Neuronal stem cell (in vitro differentiated cells): ENCODE data around the gene TPST2.

Experiments
- DNase-seq: peaks from one replicate; pipeline ENCODE4 v3.0.0-alpha.2; 2013; ENCODE audit warnings: low spot score
- H2AFZ ChIP-seq: one replicate; pipeline ENCODE4 v1.6.1; 2013; ENCODE audit warnings: mild to moderate bottlenecking, low read length, inconsistent platforms
- H2AK5ac ChIP-seq: 2 replicates; pipeline ENCODE4 v1.6.1; 2013; ENCODE audit warnings: low read depth, mild to moderate bottlenecking, inconsistent platforms, low read length, moderate library complexity, mixed read lengths
- H2BK120ac ChIP-seq: 2 replicates; pipeline ENCODE4 v1.6.1; 2013; ENCODE audit warnings: low read depth, mild to moderate bottlenecking, inconsistent platforms, low read length, moderate library complexity, mixed read lengths
- H2BK12ac ChIP-seq: one replicate; pipeline ENCODE4 v1.6.1; 2013; ENCODE audit warnings: low read length, inconsistent platforms
- H2BK15ac ChIP-seq: 2 replicates; pipeline ENCODE4 v1.6.1; 2013; ENCODE audit warnings: mild to moderate bottlenecking, low read length, inconsistent platforms, mixed read lengths
- H2BK5ac ChIP-seq: one replicate; pipeline ENCODE4 v1.6.1; 2013; ENCODE audit warnings: inconsistent platforms, mild to moderate bottlenecking, low read length, moderate library complexity
- H3K14ac ChIP-seq: one replicate; pipeline ENCODE4 v1.6.1; 2013; ENCODE audit warnings: low read length, inconsistent platforms
- H3K18ac ChIP-seq: 2 replicates; pipeline ENCODE4 v1.6.1; 2013; ENCODE audit warnings: low read length, inconsistent platforms
- H3K23ac ChIP-seq: 2 replicates; pipeline ENCODE4 v1.6.1; 2013; ENCODE audit warnings: low read depth, mild to moderate bottlenecking, mixed read lengths, low read length, inconsistent platforms; ENCODE audit not compliant: poor library complexity
- H3K27ac ChIP-seq: replicated peaks from 3 replicates; pipeline ENCODE4 v1.5.1; 2013; ENCODE audit warnings: low read length, inconsistent platforms
- H3K27me3 ChIP-seq, 3 experiments: 2 replicates each; pipeline ENCODE4 v1.6.1; 2013; ENCODE audit warnings: low read length in 3 of 3, mild to moderate bottlenecking in 2 of 3, inconsistent platforms in 1 of 3, low read depth in 1 of 3, mixed read lengths in 1 of 3, moderate library complexity in 1 of 3; ENCODE audit not compliant: control insufficient read depth in 3 of 3, insufficient read depth in 3 of 3
- H3K36me3 ChIP-seq, 2 donors: replicated peaks in 1 of 2; 2 replicates each; pipeline ENCODE4 v1.6.1; 2013; ENCODE audit warnings: low read length in 2 of 2; ENCODE audit not compliant: control insufficient read depth in 2 of 2, insufficient read depth in 2 of 2
- H3K4ac ChIP-seq: 2 replicates; pipeline ENCODE4 v1.6.1; 2013; ENCODE audit warnings: inconsistent platforms, mild to moderate bottlenecking, low read length, moderate library complexity
- H3K4me1 ChIP-seq, 2 donors: 1 replicate in 1 of 2; 2 replicates in 1 of 2; pipeline ENCODE4 v1.6.1; 2013; ENCODE audit warnings: low read length in 2 of 2, low read depth in 1 of 2; ENCODE audit not compliant: control insufficient read depth in 2 of 2, insufficient read depth in 1 of 2
- H3K4me2 ChIP-seq: one replicate; pipeline ENCODE4 v1.6.1; 2013; ENCODE audit warnings: mild to moderate bottlenecking, low read length, inconsistent platforms; ENCODE audit not compliant: insufficient read depth, poor library complexity, severe bottlenecking
- H3K4me3 ChIP-seq, 2 donors: 2 replicates each; pipeline ENCODE4 v1.5.1; 2013; ENCODE audit warnings: low read length in 2 of 2, mild to moderate bottlenecking in 2 of 2, inconsistent platforms in 1 of 2, moderate library complexity in 1 of 2
- H3K79me1 ChIP-seq: one replicate; pipeline ENCODE4 v1.6.1; 2013; ENCODE audit warnings: low read depth, mild to moderate bottlenecking, inconsistent platforms, low read length, moderate library complexity
- H3K9ac ChIP-seq: one replicate; pipeline ENCODE4 v1.6.1; 2013; ENCODE audit warnings: mild to moderate bottlenecking, low read depth, low read length, inconsistent platforms; ENCODE audit not compliant: poor library complexity
- H3K9me3 ChIP-seq, 2 donors: replicated peaks in 1 of 2; 2 replicates each; pipeline versions ENCODE3 to v1.6.1; 2013; ENCODE audit warnings: low read length in 2 of 2, mild to moderate bottlenecking in 2 of 2, inconsistent platforms in 1 of 2, low read depth in 1 of 2, mixed read lengths in 1 of 2, moderate library complexity in 1 of 2; ENCODE audit not compliant: control insufficient read depth in 2 of 2, insufficient read depth in 1 of 2
- H4K8ac ChIP-seq: one replicate; pipeline ENCODE4 v1.6.1; 2013; ENCODE audit warnings: low read depth, mild to moderate bottlenecking, inconsistent platforms, low read length, moderate library complexity
- H4K91ac ChIP-seq: one replicate; pipeline ENCODE4 v1.6.1; 2013; ENCODE audit warnings: low read length, low read depth, mild to moderate bottlenecking, inconsistent platforms; ENCODE audit not compliant: poor library complexity
- WGBS, 2 donors: extraction: QIAGEN DNeasy Blood & Tissue Kit; methylation state at CpG; one replicate each; pipeline ENCODE4 v1.1.7; 2013; ENCODE audit warnings: missing lambda C conversion rate in 2 of 2, mixed read lengths in 1 of 2; ENCODE audit not compliant: insufficient read length in 2 of 2, insufficient replicate concordance in 1 of 2; ENCODE audit errors: extremely low coverage in 2 of 2; 5-methylcytosine and 5-hydroxymethylcytosine counted together
- small RNA-seq: library from polyadenylated mRNA; stranded (forward); fragments of <200 nt; extraction: miRNeasy Mini kit (QIAGEN cat#:217004); gene quantifications from one replicate; pipeline ENCODE3, GENCODE V24; 2013; ENCODE audit not compliant: insufficient read depth

Gene TPST2

DNA sequence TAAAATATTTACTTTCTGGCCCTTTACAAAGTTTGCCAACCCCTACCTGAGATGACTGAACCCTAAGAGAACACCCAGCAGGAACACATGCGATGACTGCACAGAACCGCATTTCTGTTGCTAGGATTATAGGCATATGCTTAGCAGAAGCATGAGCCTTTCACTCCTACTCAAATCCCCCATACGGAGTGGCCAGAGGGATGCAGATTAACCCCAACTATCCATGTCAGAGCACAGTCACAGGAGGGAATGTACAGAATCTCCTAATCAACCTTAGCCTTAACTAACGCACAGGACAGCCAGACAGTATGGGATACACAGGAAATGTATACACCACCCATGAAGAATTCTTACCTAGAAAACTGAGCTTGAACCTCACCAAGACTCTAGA, 112.6 kb downstream of the TPST2 start:
- no peak overlapping the region for H2AK5ac ChIP-seq
- no peak overlapping the region for H2BK15ac ChIP-seq
- H3K18ac ChIP-seq, result no peak overlapping the region
- no peak for DNase-seq
- H3K27ac ChIP-seq, result no peak overlapping the region
- H3K23ac ChIP-seq, result no peak overlapping the region
- no peak overlapping the region for H3K14ac ChIP-seq
- H3K9me3 ChIP-seq, result no peaks in the 10 kb centered on the region
- no peak overlapping the region for H3K9ac ChIP-seq
- no peak overlapping the region for H2BK12ac ChIP-seq
- H3K4me1 ChIP-seq, result peaks cover 3 to 6% of the 10 kb centered on the region in 2 donors
- H2BK120ac ChIP-seq, result no peak overlapping the region
- no peaks in the 10 kb centered on the region for H3K27me3 ChIP-seq
- H2AFZ ChIP-seq, result no peak overlapping the region
- H4K8ac ChIP-seq, result no peak overlapping the region
- H3K36me3 ChIP-seq, result peaks cover 18 to 89% of the 10 kb centered on the region in 2 donors
- no peak overlapping the region for H3K4me2 ChIP-seq
- no peak overlapping the region for H2BK5ac ChIP-seq
- H3K4me3 ChIP-seq, result no peak overlapping the region
- no peak overlapping the region for H3K4ac ChIP-seq
- H4K91ac ChIP-seq, result no peak overlapping the region
- H3K79me1 ChIP-seq, result peaks cover 3% of the 10 kb centered on the region
- no CpG with 5 or more reads among the region's 4 CpGs for WGBS, 2 donors

DNA sequence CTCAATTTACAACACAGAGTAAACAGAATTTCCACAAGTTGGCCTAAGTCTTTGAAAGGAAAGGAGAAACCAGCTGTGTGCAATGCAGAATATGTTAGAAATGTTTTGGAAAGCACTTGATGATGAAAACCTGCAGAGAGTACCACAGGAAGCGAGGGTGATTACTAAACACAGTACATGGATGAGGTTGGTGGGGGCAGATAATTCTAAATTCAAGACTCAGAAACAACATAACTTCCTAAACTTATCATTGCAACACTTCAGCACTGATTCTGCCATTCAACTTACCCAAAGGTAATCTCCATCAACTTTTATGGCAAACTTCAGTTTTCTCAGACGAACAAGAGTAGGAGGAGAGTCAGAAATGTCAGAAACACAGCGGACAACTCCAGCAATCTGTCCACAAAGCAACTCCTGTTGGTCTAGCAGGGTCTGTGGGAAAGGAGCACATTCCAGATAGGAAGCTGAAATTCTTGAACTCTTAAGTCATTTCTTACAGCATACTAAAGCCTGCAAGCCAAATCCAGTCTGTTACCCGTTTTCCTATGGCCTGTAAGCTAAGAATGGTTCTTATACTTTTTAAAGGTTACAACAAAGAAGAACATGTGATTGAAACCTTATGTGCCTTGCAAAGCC, 113.1 kb downstream of the TPST2 start:
- Histone ChIP-seq H3K79me1 (peaks cover 3% of the 10 kb centered on the region), H3K9ac (no peak overlapping the region), H2AFZ (no peak overlapping the region), H3K27ac (no peak overlapping the region), H3K27me3 (no peaks in the 10 kb centered on the region), H3K14ac (no peak overlapping the region), H4K8ac (no peak overlapping the region), H2BK5ac (no peak overlapping the region), H2AK5ac (no peak overlapping the region), H2BK15ac (no peak overlapping the region), H3K4me1 (peaks cover 3% of the 10 kb centered on the region in 2 donors), H3K23ac (no peak overlapping the region), H3K36me3 (peaks cover 22 to 92% of the 10 kb centered on the region in 2 donors), H3K4ac (no peak overlapping the region), H4K91ac (no peak overlapping the region), H3K4me2 (no peak overlapping the region), H3K18ac (no peak overlapping the region), H3K4me3 (no peak overlapping the region), H3K9me3 (no peaks in the 10 kb centered on the region), H2BK120ac (no peak overlapping the region), H2BK12ac (no peak overlapping the region)
- WGBS, 2 donors, result no CpG with 5 or more reads among the region's 4 CpGs
- DNase-seq, result no peak

DNA sequence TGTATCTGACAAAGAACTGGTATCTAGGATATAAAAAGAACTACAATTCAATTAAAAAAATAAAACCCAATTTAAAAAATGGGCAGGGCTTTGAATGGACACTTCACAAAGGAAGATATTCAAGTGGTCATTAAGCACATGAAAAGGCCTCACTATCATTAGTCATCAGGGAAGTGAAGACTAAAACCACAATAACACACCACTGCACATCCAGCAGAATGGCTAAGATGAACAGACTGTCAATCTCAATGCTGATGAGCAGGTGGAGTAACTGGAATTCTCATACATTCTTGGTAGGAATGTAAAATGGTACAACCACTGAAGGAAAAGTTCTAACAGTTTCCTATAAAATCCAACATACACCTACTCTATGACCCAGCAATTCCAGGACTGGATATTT, 115.2 kb downstream of the TPST2 start:
- no peak overlapping the region for H2BK15ac ChIP-seq
- no peak overlapping the region for H4K91ac ChIP-seq
- no peaks in the 10 kb centered on the region for H3K27me3 ChIP-seq
- H3K4me2 ChIP-seq, result no peak overlapping the region
- DNase-seq, result no peak
- peaks cover 34 to 93% of the 10 kb centered on the region in 2 donors for H3K36me3 ChIP-seq
- no peak overlapping the region for H2BK5ac ChIP-seq
- no peak overlapping the region for H3K27ac ChIP-seq
- no peak overlapping the region for H3K4me3 ChIP-seq
- no peak overlapping the region for H3K4ac ChIP-seq
- no peaks in the 10 kb centered on the region for H3K79me1 ChIP-seq
- H3K23ac ChIP-seq, result no peak overlapping the region
- H2AK5ac ChIP-seq, result no peak overlapping the region
- no peak overlapping the region for H3K9ac ChIP-seq
- H3K9me3 ChIP-seq, result no peaks in the 10 kb centered on the region
- no peak overlapping the region for H2AFZ ChIP-seq
- H4K8ac ChIP-seq, result no peak overlapping the region
- no peak overlapping the region for H2BK12ac ChIP-seq
- no peak overlapping the region for H3K18ac ChIP-seq
- no peak overlapping the region for H2BK120ac ChIP-seq
- no peak overlapping the region for H3K14ac ChIP-seq
- H3K4me1 ChIP-seq, result peaks cover 1% of the 10 kb centered on the region in 2 donors

Small RNAs within 50 kb of the gene (small RNA-seq; reads per million reads assigned to genes)
- 10.3 reads per million, percentile 58 among the genes with 10 or more reads in this experiment for gene MIR548J
